Activated CD4-positive, CD25-positive, alpha-beta regulatory T cell treated with anti-CD3 and anti-CD28 coated beads, Interleukin-2, amount 50 U/mL, for 24 hours (primary cell): ENCODE results near the gene RDH14.

Source experiments
- ATAC-seq, 2 donors: fragments of 150-1000 bp; cut with Tn5 transposase; one replicate each; pipeline ENCODE4 v1.10.0; 2021; ENCODE audit warnings: mild to moderate bottlenecking in 1 of 2, moderate library complexity in 1 of 2

RDH14 gene

DNA sequence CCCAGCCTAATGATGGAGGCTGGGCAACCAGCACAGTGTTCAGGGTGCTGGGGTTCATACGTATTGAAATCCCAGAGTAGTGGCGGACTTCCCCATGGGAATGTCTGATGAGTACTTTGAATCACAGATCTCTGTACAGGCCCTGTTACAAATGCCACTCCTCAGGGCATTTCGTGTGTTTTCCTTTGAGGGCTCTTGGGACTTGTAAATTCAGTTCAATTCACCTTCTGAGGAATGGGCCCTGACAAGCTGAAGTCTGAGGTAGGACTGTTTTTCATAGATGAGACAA lies 288 bp upstream of the RDH14 start:
- ATAC-seq: no peak

DNA sequence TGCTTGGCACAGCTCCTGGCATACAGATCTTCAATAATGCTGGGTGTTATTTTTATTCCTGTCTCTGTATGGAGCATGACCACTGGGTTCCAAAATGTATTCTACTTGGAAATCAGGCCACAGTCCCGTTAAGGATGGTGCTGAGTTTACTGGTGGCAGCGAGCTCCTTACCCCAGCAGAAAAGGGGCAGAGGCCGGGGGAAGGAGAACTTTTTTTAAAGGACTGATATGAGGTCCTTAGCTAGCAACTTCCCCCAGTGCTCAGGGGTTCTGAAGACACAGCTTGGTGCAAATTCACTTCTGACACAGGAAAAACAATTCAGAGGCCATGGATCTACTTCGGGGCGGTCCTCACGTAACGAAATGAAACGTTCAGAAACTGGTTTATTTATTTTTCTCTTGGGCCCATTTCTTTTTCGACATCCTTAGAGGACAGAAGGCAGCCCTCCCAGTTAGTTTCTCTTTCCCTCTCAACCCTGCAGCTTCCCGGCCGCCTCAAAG lies 872 bp downstream of the RDH14 start:
- ATAC-seq: no peak

DNA sequence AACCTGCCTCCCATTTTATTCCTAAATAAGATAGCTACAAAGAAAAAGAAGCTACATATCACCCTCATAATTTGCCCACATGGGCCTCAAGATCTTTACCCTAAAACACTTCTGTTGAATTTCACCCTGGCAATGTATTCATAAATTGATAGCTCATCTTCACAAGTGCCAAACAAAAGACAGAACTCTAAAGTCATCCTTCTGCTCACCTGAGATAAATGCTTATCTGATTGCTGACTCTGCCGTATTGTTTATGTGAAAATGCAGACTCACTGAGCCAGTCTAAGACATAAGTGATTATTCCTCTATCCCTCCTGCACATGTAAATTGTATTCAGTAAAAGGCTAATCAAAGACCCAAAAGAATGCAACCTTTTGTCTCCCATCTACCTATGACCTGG lies 2.0 kb downstream of the RDH14 start:
- ATAC-seq: no peak

DNA sequence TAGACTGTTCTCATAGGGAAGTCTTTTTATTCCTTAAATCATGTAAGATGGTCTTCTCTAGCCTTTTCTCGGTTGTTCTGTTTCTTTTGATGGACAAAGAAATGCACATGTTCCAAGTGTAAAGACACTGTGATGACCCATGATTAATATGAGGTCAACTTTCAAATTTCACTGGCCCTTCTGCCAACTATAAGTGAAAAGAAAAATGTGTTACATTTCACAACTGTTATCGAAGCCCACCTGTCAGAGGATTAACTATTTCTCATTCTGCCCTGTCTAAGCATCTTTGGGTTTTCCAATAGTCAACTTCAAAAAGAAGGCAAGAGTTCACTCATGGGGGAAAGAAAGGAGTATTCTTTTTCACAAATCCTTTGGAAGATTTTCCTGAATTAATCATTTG lies 3.3 kb downstream of the RDH14 start:
- ATAC-seq: no peak

DNA sequence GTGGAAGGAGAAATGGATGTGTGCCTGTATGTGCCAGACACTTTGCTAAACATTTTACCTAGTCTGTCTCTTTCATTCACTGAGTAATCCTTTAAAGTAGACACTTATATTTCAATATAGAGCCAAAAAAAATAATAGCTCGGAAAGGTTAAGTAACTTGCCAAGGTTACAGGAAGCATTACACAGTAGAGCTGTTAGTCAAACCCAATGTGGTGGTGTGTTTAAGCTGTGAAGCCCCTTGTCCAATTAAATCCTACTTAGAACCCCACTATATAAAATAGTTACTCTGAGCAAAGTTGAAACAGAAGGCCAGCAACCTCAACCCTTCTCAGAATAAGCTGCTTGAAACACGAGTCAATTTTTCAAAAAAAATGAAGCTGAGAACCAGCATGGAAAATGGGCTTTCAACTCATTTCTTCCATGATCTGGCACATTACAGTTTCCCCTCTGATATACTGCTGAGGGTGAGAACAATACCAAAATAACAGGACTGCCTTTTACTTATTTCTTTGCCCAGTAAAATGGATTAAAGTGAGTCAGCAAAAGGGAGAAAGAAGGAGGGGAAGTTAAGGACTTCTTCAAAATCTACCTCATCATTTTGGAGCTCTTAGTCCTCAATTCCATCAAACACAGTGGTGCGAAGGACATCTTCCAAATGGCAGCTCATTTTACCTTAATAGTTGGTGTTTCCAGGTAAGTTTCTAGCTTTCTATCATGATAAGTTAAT lies 7.9 kb downstream of the RDH14 start:
- ATAC-seq: peak in 1 of 2 donors; percentile 48

DNA sequence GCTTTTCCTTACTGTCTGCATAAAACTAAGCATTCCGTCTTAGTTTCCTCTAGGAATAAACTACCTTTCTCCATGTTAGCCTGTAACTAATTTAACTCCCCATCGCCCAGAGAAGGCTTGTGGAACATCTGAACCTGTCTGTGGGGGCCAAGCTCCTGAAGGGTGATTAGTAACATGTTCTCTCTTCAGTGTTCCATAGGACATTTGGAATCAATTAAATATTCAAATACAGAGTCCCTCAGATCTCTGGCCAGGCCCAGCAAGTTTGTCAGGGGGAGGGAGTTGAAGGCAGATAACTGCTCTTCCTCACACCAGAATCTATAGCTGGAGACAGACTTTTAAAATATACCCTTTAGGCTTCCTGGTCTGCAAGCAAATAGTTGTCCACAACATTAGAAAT lies 8.8 kb downstream of the RDH14 start:
- ATAC-seq: no peak

DNA sequence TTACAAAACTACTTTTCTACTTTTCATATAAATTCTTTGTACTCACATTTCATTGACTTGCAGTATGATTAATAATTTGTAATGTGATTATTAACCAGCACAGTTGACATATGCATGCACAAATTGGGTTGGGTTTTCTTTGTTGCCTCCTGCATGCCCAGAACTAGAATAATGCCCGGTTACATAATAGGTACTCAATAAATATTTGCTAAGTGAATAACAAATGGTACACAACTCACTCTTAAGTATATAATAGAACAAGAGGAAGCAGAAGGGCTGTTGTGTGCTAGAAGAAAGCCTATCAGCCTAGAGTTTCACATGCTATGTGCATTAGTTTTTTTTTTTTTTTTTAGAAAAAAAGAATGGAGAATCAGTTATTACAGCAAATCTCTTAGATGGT lies 9.3 kb downstream of the RDH14 start:
- no peak for ATAC-seq

DNA sequence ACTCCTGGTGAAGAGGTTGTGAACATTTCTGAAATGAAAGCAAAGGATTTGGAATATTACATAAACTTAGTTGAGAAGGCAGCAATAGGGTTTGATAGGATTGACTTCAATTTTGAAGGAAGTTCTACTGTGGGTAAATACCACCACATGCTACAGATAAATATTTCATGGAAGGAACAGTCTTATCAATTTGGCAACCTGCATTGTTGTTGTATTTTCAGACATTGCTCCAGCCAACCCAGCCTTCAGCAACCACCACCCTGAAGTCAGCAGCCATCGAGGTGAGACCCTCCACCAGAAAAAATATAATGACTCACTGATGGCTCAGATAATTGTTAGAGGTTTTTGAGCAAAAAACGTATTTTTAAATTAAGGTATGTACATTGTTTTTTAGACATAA lies 10.0 kb downstream of the RDH14 start:
- ATAC-seq: no peak

DNA sequence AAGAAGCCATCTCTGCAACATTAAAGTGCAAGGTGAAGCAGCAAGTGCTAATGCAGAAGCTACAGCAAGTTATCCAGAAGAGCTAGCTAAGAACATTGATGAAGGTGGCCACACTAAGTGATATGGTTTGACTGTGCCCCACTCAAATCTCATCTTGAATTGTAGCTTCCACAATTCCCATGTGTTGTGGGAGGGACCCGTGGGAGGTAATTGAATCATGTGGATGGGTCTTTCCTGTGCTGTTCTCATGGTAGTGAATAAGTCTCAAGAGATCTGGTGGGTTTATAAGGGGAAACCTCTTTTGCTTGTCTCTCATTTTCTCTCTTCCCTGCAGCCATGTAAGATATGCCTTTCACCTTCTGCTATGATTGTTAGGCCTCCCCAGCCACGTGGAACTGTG lies 11.4 kb downstream of the RDH14 start:
- ATAC-seq: no peak

DNA sequence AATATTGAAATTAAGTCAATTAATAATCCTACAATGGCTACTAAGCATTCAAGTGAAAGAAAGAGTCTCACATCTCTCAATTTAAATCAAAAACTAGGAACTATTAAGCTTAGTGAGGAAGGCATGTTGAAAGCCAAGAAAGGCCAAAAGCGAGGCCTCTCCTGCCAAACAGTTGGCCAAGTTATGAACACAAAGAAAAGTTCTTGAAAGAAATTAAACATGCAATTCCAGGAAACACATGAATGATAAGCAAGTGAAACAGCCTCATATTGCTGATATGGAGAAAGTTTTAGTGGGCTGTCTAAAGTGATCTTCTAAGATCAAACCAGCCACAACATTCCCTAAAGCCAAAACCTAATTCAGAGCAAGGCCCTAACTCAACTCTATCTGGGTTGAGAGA lies 11.8 kb downstream of the RDH14 start:
- ATAC-seq: no peak

DNA sequence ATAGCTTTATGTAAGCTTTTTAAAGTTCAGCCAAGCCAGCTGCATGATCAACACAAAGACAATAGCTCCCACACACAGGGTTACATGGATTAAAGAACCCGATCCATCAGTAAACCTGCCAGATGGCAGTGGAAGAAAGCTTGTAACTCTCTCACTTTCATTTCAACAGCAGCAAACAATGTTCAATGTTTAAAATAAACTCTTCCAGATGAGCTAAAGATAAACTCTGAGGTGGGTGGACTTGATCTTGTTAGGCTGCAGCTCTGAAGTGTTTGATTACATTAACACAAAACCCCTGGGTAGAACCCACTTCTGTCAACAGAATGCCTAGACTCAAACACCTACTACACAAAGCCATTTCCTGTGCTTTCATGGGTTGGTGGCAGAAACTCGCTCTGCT lies 13.9 kb downstream of the RDH14 start:
- ATAC-seq: no peak

DNA sequence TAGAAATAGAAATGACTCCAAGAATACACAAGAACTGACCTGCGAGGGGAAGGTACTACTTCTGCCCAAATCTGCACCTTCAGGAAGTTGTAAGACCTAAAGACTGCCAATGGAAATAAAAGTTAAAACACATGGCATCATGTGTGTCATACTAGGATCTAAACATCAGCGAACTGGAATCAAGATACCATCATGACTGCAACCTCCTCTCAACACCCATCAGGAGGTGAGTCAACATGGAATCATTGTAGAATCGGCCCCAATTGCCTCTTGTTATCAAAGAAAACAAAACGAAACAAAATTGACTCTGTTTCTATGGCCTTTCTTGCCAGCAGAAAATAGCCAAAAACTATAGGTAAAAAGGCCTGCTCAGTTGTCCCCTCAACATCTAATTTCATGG lies 15.1 kb downstream of the RDH14 start:
- ATAC-seq: no peak

DNA sequence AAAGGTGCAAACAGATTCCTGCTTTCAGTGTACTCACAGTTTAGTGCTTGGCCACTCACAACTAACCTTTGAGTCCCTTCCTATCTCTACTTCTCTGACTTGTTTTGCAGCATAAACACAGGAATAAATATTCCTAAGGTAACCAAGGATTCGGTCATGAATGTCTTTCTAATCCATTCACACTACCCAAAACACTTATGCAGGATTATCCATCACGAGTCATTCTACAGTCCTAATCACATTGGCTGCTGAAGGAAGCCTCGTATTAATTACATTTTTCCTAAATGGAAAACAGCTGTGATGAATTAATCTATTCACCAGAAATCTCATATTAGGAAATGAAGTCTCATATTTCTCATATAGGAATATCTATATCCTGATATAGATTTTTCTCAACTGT lies 16.3 kb downstream of the RDH14 start:
- no peak for ATAC-seq

DNA sequence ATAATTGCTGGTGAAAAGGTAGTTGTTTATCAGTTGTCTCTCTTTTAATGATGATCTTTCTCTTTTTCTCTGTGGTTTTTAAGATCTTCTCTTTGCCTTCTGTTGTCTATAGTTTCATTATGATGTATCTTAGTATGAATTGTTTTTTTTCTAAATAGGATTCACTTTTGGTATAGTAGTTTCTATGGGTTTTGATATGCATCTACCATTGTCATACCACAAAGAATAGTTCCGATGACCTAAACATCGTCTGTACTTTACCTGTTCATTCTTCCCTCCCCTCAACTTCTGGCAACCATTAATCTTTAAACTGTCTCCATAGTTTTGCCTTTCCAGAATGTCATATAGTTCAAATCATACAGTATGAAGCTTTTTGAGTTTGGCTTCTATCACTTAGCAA lies 19.6 kb downstream of the RDH14 start:
- ATAC-seq: no peak

DNA sequence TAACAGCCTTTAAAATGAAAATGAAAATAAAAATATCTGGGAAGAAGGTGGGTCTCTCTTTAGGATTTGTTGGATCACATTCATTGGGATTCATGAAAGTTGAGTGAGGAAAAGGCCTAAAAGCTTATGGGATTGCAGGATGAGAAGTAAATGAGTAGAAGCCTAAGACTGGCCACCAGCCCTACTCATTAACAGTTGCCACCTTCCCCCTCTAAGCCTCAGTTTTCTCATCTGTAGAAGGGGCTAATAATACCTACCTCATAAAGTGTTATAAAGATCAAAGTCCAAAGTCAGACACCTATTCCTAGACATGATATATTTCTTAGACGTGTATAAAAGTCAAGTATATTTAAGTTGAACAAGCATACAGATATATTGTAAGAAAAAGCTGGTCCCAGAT lies 23.8 kb downstream of the RDH14 start:
- ATAC-seq: no peak

DNA sequence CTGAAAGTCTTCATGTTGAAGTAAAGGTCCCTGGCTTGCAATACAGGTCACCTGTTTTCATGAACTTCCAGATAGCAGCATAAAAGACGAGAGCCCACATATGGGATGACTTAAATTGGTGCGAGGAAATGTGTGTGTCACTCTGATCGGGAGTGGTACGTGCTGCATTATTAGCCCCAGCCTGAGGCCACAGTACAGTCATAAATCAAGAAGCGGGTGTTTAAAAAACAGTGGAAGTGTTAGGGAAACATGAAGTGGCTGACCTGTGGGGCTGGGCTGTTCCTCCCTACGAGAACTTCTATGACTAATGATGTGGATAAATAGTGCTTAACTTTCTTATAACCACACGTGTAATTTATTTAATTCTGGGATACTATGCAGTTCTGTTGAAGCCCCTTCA lies 24.4 kb downstream of the RDH14 start:
- ATAC-seq: no peak

DNA sequence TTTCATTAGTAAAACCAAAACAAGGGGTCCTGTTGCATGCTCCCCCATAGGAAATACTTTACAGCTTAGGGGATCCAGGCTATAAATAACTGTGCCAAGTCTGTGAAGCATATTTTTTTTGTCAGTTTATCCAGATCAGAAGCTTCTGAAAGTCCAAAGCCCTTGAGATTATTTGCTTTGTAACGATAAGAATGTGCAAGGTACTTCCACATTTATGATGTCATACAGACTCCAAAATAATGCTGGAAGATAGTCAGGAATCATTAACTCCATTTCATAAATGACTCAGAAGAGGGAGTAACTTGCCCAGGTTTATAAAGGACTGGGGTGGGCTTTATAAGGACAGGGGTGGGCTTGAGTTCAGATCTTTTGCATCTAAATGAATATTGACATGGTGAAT lies 29.3 kb downstream of the RDH14 start:
- ATAC-seq: no peak

DNA sequence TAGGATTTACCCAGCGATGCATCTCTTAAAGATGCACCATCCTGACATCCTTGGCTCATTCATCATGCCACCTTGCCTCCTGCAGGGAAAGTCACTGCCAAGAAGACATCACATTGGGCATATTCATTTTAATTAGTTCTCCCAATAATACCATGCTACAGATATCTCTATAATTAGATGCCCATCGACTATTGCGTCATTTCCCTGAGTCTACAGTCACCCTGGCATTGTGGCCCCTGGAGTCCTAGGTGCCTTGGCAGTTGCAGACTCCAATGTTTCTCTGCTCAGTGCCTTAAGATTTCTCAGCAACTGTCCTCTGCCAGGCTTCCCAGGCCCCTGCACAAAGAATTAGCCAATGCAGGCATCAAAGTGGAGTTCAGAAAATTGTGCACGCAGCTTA lies 32.6 kb downstream of the RDH14 start:
- ATAC-seq: no peak

DNA sequence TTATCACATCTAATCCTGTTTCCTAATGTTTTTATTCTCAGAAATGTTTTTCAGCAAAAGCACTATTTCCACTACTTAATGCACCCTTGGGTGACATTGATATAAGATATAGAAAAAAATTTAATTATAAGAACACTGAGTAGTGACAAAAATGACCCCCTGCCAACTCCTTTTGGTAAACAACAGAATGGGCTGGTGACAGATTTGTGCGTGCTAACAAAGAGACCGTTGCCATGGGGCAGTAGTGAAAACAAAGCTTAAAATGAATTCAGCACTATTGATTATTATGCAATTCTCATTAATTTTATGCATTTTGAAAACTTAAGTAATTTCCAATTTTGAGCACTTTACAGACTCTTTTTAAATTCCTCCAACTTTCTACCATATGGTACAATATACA lies 33.1 kb downstream of the RDH14 start:
- ATAC-seq: no peak

DNA sequence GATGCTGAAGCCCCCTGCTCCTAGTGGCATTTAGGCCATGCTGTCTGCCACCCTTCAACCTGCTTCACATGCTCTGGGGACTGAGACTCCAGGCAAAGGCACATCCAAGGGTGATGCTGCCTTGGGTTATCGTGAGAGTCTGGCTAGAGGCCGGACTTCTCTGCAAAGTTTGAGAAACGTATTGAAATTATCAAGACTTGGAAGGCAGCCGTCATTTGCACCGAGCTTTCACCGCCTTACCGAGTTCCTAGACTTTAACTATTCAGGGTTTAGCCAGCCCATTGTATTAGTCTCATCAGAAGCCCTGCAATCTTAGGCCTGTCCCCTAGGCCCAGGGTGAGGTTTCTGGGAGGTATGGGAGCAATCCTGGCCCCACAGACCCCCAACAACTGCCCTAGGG lies 34.0 kb downstream of the RDH14 start:
- ATAC-seq: no peak

DNA sequence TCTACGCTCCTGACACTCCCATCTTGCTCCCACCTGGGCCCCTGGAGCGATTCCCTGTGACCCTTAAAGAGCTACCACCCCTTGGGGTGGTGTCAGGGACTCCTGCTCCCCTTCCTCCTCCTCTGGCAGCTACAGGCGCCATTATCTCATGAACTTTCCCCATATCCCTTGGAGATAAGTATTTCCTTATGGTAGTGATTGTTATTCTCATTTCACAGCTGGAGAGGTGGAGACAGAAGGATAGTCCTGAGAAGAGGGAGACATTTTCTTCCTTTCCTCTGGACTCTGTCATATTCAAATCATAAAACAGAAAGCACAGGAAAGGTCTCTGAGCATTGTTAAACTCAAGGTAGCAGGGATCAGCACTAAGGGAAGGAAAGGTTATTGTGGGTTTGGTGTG lies 34.6 kb downstream of the RDH14 start:
- ATAC-seq: no peak

DNA sequence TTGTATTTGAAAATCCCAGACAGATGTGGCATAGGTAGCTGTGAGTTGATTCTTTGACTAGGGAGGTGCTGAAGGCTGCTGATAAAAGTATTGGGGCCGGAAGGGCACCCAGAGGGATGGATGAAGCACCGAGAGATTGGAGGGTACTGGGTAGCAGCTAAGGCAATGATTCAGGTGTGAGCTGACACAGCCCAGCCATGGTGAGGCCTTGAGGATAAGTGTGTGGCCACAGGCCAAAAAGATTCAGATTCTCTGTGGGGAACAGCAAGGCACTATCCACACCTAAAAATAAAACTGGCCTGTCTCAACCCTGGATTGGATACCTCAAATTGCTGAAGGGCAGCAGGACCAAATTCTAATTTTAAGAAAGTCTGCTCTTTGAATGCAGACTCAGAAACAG lies 35.2 kb downstream of the RDH14 start:
- ATAC-seq: no peak

DNA sequence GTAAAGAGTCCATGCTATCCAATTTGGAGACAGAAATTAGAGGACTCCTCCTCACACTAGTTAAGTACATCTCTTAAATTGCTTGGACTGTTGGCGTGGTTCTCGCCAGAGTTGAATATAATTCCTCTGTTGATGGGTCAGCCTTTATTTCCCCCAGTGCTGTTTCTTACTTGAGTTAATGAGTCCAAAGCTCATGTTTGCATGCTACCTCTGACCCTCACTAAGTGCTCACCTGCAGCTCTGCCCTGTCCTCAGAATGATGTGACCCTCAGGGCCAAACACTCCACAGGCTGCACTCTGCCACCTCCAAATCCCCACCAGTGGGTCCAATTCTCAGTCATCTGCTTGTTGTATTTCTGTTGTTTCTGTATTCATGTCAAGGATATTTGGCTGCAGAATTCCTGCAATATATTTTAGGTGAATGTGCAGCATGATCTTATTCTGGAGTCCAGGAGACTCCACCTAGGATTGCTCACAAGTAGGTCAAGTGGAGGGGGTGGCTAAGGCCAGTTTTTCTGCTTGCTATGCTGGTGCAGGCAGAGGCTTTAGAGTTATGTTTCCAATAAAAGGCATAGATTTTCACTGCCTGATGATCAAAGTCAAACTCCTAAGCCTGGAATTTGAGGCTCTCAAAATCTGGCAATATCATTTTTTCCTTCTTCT lies 37.8 kb downstream of the RDH14 start:
- no peak for ATAC-seq

DNA sequence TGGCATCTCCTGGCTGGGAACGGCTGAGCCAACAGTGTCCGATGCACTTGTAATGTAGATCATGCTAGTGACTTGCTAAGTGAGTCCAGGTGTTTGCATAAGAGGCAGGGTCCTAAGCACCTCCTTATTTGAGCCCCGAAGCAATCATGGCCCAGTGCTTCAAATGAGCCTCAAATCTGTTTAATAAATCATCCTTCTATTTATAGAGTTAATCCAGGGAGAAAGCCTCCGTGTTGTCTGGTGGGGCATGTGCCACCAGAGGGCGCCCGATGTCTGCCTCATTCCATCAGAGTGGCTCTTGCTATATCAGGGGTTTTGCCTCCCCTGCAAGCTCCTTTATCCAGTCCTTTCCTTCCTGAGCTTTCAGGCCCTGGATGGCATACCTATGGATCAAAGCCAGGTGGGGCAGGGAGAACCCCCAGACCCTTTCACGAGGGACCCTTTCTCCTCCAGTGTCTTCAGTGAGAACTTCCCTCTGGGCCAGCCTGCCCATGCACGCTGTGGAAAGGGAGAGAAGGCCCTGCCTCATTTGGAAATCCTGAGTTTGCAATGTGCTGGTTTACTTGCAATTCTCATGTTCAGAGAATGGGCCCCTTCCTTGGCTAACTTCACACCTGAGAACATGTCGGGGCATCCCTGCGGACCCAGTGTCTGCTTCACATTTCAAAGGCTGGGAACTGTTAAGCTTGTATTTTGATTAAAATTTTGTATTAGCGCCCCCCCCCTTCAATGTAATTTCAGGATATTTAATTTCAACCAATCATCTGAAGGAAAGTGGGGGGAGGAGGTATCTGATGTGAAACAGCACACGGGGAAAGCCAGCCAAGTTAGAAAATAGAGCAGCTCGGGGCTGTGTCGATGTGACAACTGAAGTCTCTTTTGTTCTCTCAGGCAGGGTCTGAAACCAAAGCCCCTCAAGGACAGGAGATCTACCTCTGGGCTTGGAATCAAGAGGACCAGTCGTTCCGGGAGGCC lies 39.7 kb downstream of the RDH14 start:
- ATAC-seq: peak; percentile 63 to 71
